A549 (cell line): Measurements from ENCODE around the gene ZNF638. TPM values are rescaled to one million over a fixed set of nuclear protein-coding genes. Genes with fewer than 3 reads are reported as not detected.

Source experiments
- polyA plus RNA-seq, 4 experiments: library from polyadenylated mRNA; depleted of rRNA in 3 of 4; stranded (reverse); fragments of >200 nt; fragmentation: RNase III in 1 of 4; extraction: RNeasy Plus Mini Kit Qiagen cat#74134 plus additional on column Dnase treatment in 1 of 4; gene quantifications; 2 replicates in 3 of 4; 3 replicates in 1 of 4; pipeline ENCODE4 v1.2.3, GENCODE V29; 2011 to 2017
- small RNA-seq, 6 experiments: library from RNA; depleted of rRNA; stranded (forward); fragments of <200 nt; gene quantifications; one replicate each; pipeline ENCODE3, GENCODE V24; 2012

The ZNF638 gene
- polyA plus RNA-seq, 2 of the 4 experiments (the other 2 are of a cell fraction), result 74.2 to 160 TPM

Small RNAs within 50 kb of the gene (small RNA-seq; reads per million reads assigned to genes)
- gene RNU6-105P, result 0 reads per million in 6 experiments

Other genes with a start within 250 kb of the ZNF638 start
- 15.8 and 17.7 TPM in 2 replicates for gene MCEE, start 201.6 kb upstream of the ZNF638 start, polyA plus RNA-seq (2011; rRNA removed)
- 9.7 to 10.7 TPM (median 10.3 TPM) in 3 replicates for gene MCEE, start 201.6 kb upstream of the ZNF638 start, polyA plus RNA-seq (2017; fragmentation: RNase III; extraction: RNeasy Plus Mini Kit Qiagen cat#74134 plus additional on column Dnase treatment)
- 25.9 and 51.7 TPM in 2 replicates for gene MPHOSPH10, start 201.1 kb upstream of the ZNF638 start, polyA plus RNA-seq (2011; rRNA removed)
- 39.2 to 43.8 TPM (median 41.1 TPM) in 3 replicates for gene MPHOSPH10, start 201.1 kb upstream of the ZNF638 start, polyA plus RNA-seq (2017; fragmentation: RNase III; extraction: RNeasy Plus Mini Kit Qiagen cat#74134 plus additional on column Dnase treatment)
- 0.84 and 0.94 TPM in 2 replicates for gene PAIP2B, start 104.7 kb upstream of the ZNF638 start, polyA plus RNA-seq (2011; rRNA removed)
- gene PAIP2B, start 104.7 kb upstream of the ZNF638 start, polyA plus RNA-seq (2017; fragmentation: RNase III; extraction: RNeasy Plus Mini Kit Qiagen cat#74134 plus additional on column Dnase treatment), result 0.54 to 0.70 TPM (median 0.61 TPM) in 3 replicates
- 0.36 and 0.38 TPM in 2 replicates for gene DYSF, start 121.8 kb downstream of the ZNF638 start, polyA plus RNA-seq (2011; rRNA removed)
- 0.68 to 1.0 TPM (median 0.98 TPM) in 3 replicates for gene DYSF, start 121.8 kb downstream of the ZNF638 start, polyA plus RNA-seq (2017; fragmentation: RNase III; extraction: RNeasy Plus Mini Kit Qiagen cat#74134 plus additional on column Dnase treatment)